ENCODE measurements around the gene GIT1. TPM values are rescaled to one million over a fixed set of nuclear protein-coding genes. Genes with fewer than 3 reads are reported as not detected.
A peak's percentile ranks its signal among the peaks of the same experiment; 100 is the strongest.
"Not testable (repeated sequence)": the region's sequence is repeated elsewhere in the genome, so short reads cannot be mapped to it uniquely, and the experiment has no call there.

The GIT1 gene
- total RNA-seq, 2 donors from 2014 or later: 30.8 to 33.2 TPM

- DNase-seq (no peak), ATAC-seq (no peak)
- intact Hi-C loops (cut with DNase I, micrococcal nuclease): no loop called here
Measured at GRCh38 chr17:29561554-29562517, 27.6 kb downstream of the GIT1 start.

GRCh38 chr17:29560316-29560715, 29.1 kb downstream of the GIT1 start:
- no peak for ATAC-seq
- intact Hi-C loops (cut with DNase I, micrococcal nuclease): no loop called here
- DNase-seq: no peak

- DNase-seq (no peak), ATAC-seq (peak; percentile 18)
- intact Hi-C loops (cut with DNase I, micrococcal nuclease): no loop called here
Measured at GRCh38 chr17:29559640-29560039, 29.8 kb downstream of the GIT1 start.

GRCh38 chr17:29558139-29558538, 31.3 kb downstream of the GIT1 start:
- DNase-seq; ATAC-seq; intact Hi-C loops (cut with DNase I, micrococcal nuclease): not testable (repeated sequence)

GRCh38 chr17:29557739-29558116, 31.7 kb downstream of the GIT1 start:
- DNase-seq: no peak
- intact Hi-C loops (cut with DNase I, micrococcal nuclease): no loop called here
- no peak for ATAC-seq

GRCh38 chr17:29557085-29557738, 32.2 kb downstream of the GIT1 start:
- no peak for DNase-seq
- intact Hi-C loops (cut with DNase I, micrococcal nuclease): no loop called here
- ATAC-seq: no peak

GRCh38 chr17:29555840-29556239, 33.6 kb downstream of the GIT1 start:
- DNase-seq (no peak), ATAC-seq (peak; percentile 37)
- intact Hi-C loops (cut with DNase I, micrococcal nuclease): no loop called here

GRCh38 chr17:29549177-29549923, 40.1 kb downstream of the GIT1 start:
- ATAC-seq: no peak
- DNase-seq: no peak
- intact Hi-C loops (cut with DNase I, micrococcal nuclease): no loop called here

GRCh38 chr17:29546830-29547229, 42.6 kb downstream of the GIT1 start:
- DNase-seq (no peak), ATAC-seq (no peak)
- intact Hi-C loops (cut with DNase I, micrococcal nuclease): no loop called here

- DNase-seq (no peak), ATAC-seq (no peak)
- intact Hi-C loops (cut with DNase I, micrococcal nuclease): no loop called here
Measured at GRCh38 chr17:29546085-29546484, 43.4 kb downstream of the GIT1 start.

- ATAC-seq (no peak), DNase-seq (no peak)
- intact Hi-C loops (cut with DNase I, micrococcal nuclease): no loop called here
Measured at GRCh38 chr17:29544066-29544465, 45.4 kb downstream of the GIT1 start.

- intact Hi-C loops (cut with DNase I, micrococcal nuclease): no loop called here
- no peak for DNase-seq
- no peak for ATAC-seq
Measured at GRCh38 chr17:29533976-29534375, 55.5 kb downstream of the GIT1 start.

GRCh38 chr17:29526322-29526721, 63.1 kb downstream of the GIT1 start:
- DNase-seq (no peak), ATAC-seq (no peak)
- intact Hi-C loops (cut with DNase I, micrococcal nuclease): no loop called here

GRCh38 chr17:29524692-29525091, 64.8 kb downstream of the GIT1 start:
- no peak for DNase-seq
- intact Hi-C loops (cut with DNase I, micrococcal nuclease): no loop called here
- no peak for ATAC-seq

Other genes with a start within 250 kb of the GIT1 start
- 10 to 100 TPM; 50.6 to 54.9 TPM for gene TAOK1, start 199.3 kb downstream of the GIT1 start, total RNA-seq
- 10 to 100 TPM; 19.5 to 24.0 TPM for gene ABHD15, start 22.6 kb downstream of the GIT1 start, total RNA-seq
- 10 to 100 TPM; 58.3 to 62.7 TPM for gene TP53I13, start 20.9 kb downstream of the GIT1 start, total RNA-seq
- gene ANKRD13B, start 3.5 kb upstream of the GIT1 start, total RNA-seq: 1 to 10 TPM; 3.8 to 4.1 TPM
- 1 to 10 TPM; 2.9 to 4.4 TPM for gene CORO6, start 33.3 kb upstream of the GIT1 start, total RNA-seq

Measured in left colon (tissue), 2 donors.